HEK293 (cell line): ENCODE measurements around the gene SYTL3.

Source experiments
- CTCF ChIP-seq: fragments of 450-650 bp; formaldehyde crosslinking; IDR thresholded peaks from 2 replicates; pipeline ENCODE4 v1.5.1; 2016; ENCODE audit warnings: missing biosample characterization, missing genetic modification characterization
- HOXA7 ChIP-seq: sonication (generic); formaldehyde crosslinking; IDR thresholded peaks from 2 replicates; pipeline ENCODE4 v1.8.1; 2022; ENCODE audit warnings: missing genetic modification reagents, borderline replicate concordance
- TCF7L2 ChIP-seq: IDR thresholded peaks from 2 replicates; pipeline ENCODE4 v1.6.1; 2011; ENCODE audit warnings: low read depth, mild to moderate bottlenecking, inconsistent platforms, low read length, moderate library complexity, borderline replicate concordance

DNA sequence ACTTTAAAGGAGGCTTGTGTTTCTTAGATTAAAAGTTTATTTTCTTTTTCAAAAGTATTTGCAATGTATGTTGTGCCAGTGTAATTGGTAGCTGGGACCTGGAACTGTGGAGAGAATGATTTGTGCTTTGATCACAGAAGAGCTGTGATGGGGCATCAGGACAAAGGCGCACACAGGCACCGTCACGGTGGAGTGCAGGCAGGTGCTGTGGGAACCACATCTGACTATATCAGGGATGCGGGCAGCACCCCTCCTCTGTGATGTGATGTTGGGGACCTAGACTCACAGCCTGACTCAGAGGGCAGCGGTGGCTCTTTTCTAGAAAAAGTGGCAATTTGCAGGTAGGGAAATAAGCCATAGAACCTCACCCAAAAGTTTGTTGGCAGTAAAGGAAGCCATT lies 34.5 kb downstream of the SYTL3 start:
- no peak for TF ChIP-seq CTCF (tag by site-specific recombination)
- TF ChIP-seq HOXA7 (CRISPR knock-in tag), result no peak
- no peak for TF ChIP-seq TCF7L2
